Endodermal cell (in vitro differentiated cells): ENCODE measurements around the gene TUBA4B. TPM values are rescaled to one million over a fixed set of nuclear protein-coding genes. Genes with fewer than 3 reads are reported as not detected.
"Not testable (repeated sequence)": the region's sequence is repeated elsewhere in the genome, so short reads cannot be mapped to it uniquely, and the experiment has no call there.

ENCODE experiments used
- DNase-seq: peaks from one replicate; pipeline ENCODE4 v3.0.0-alpha.2; 2017
- H3K27ac ChIP-seq: 2 replicates; pipeline ENCODE4 v1.5.1; 2013; ENCODE audit warnings: mild to moderate bottlenecking, low read depth, low read length, moderate library complexity
- H3K27me3 ChIP-seq: 2 replicates; pipeline ENCODE4 v1.6.1; 2013; ENCODE audit warnings: mild to moderate bottlenecking, low read length, moderate library complexity; ENCODE audit not compliant: insufficient read depth, control insufficient read depth, poor library complexity, severe bottlenecking
- H3K36me3 ChIP-seq: 2 replicates; pipeline ENCODE4 v1.7.0; 2013; ENCODE audit warnings: mild to moderate bottlenecking, low read length, moderate library complexity; ENCODE audit not compliant: control insufficient read depth, insufficient read depth
- H3K4me1 ChIP-seq: one replicate; pipeline ENCODE4 v1.7.0; 2013; ENCODE audit warnings: low read length; ENCODE audit not compliant: control insufficient read depth, insufficient read depth
- H3K4me3 ChIP-seq: 2 replicates; pipeline ENCODE4 v1.5.1; 2013; ENCODE audit warnings: mild to moderate bottlenecking, low read length, moderate library complexity
- H3K9ac ChIP-seq: 2 replicates; pipeline ENCODE4 v1.6.1; 2013; ENCODE audit warnings: mild to moderate bottlenecking, low read length, moderate library complexity; ENCODE audit not compliant: poor library complexity, severe bottlenecking; ENCODE audit errors: extremely low read depth
- H3K9me3 ChIP-seq: 2 replicates; pipeline ENCODE4 v1.6.1; 2013; ENCODE audit warnings: mild to moderate bottlenecking, low read length, moderate library complexity; ENCODE audit not compliant: control insufficient read depth
- H3K27ac Mint-ChIP-seq: 2 replicates; pipeline ENCODE4 v1.8.0; 2020; ENCODE audit warnings: mixed read lengths
- H3K27me3 Mint-ChIP-seq: 2 replicates; pipeline ENCODE4 v1.8.0; 2021; ENCODE audit warnings: mild to moderate bottlenecking, mixed read lengths; ENCODE audit not compliant: insufficient read depth
- H3K36me3 Mint-ChIP-seq: 2 replicates; pipeline ENCODE4 v1.8.0; 2020; ENCODE audit warnings: low read depth, mixed read lengths
- H3K4me1 Mint-ChIP-seq: 2 replicates; pipeline ENCODE4 v1.8.0; 2020; ENCODE audit warnings: mixed read lengths
- H3K4me3 Mint-ChIP-seq: 2 replicates; pipeline ENCODE4 v1.8.0; 2020; ENCODE audit warnings: mild to moderate bottlenecking, moderate library complexity, mixed read lengths
- H3K9me3 Mint-ChIP-seq: 2 replicates; pipeline ENCODE4 v1.8.0; 2020; ENCODE audit warnings: mild to moderate bottlenecking, mixed read lengths
- WGBS, 2 experiments: methylation state at CpG; one replicate each; pipeline versions ENCODE4 v1.1.5 to v1.1.7; 2013; ENCODE audit warnings: missing lambda C conversion rate in 2 of 2, mixed read lengths in 1 of 2; ENCODE audit not compliant: insufficient coverage in 1 of 2, insufficient read length in 1 of 2; 5-methylcytosine and 5-hydroxymethylcytosine counted together
- total RNA-seq, 2 donors: library from RNA; stranded (reverse); fragmentation: NEBNext Ultra II Directional in 1 of 2; extraction: Animal tissue kit (Norgen Biotek cat#: 25700) in 1 of 2; gene quantifications; 2 replicates in 1 of 2; 3 replicates in 1 of 2; pipeline ENCODE4 v1.2.1, GENCODE V29; 2021
- TF ChIP-seq, protein P1 (sequence below): fragments of 200-600 bp; sonication (generic); conservative IDR thresholded peaks from 2 replicates; pipeline ENCODE4 v1.5.0; 2021; ENCODE audit warnings: antibody characterized with exemption, mild to moderate bottlenecking

Gene TUBA4B
- total RNA-seq, 2 donors from 2014 or later, result not detected

DNA sequence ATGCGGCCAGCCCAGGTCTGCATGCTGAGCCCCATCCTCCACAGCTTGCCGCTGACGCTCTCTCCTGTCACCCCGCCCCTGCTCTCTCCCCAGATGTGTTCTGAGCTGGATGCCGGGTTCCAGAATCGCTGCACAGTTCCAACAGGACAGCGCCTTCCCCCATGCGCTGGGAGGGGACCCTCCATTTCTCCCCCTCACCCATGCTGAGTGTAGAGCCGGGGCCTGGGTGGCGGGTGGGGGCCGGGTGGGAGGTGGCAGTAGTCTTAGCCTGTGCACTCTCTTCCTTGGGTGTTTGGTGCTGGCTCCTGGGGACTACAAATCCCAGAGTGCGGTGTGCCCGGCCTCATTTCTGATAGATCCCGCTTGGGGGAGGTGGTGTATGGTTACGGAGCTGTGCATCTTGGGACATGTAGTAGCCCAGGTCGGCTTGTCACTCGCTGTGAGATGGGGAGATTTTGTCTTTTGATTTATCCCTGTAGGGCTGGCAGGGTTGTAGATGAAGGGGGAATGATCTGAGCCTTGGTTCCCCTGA, 32.9 kb downstream of the TUBA4B start:
- Histone ChIP-seq H3K27me3 (no peaks in the 10 kb centered on the region), H3K4me3 (no peak overlapping the region), H3K9me3 (no peaks in the 10 kb centered on the region), H3K9ac (no peak overlapping the region), H3K4me1 (peaks cover 1% of the 10 kb centered on the region), H3K27ac (no peak overlapping the region), H3K36me3 (peaks cover 33% of the 10 kb centered on the region)
- peak overlapping the region; percentile 70 for H3K27ac Mint-ChIP-seq
- peaks cover 7% of the 10 kb centered on the region for H3K27me3 Mint-ChIP-seq
- peaks cover 9% of the 10 kb centered on the region for H3K4me1 Mint-ChIP-seq
- TF ChIP-seq, protein P1, sequence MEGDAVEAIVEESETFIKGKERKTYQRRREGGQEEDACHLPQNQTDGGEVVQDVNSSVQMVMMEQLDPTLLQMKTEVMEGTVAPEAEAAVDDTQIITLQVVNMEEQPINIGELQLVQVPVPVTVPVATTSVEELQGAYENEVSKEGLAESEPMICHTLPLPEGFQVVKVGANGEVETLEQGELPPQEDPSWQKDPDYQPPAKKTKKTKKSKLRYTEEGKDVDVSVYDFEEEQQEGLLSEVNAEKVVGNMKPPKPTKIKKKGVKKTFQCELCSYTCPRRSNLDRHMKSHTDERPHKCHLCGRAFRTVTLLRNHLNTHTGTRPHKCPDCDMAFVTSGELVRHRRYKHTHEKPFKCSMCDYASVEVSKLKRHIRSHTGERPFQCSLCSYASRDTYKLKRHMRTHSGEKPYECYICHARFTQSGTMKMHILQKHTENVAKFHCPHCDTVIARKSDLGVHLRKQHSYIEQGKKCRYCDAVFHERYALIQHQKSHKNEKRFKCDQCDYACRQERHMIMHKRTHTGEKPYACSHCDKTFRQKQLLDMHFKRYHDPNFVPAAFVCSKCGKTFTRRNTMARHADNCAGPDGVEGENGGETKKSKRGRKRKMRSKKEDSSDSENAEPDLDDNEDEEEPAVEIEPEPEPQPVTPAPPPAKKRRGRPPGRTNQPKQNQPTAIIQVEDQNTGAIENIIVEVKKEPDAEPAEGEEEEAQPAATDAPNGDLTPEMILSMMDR, result no peak
- no peak overlapping the region for H3K4me3 Mint-ChIP-seq
- WGBS, 2 experiments, result 74 to 78% methylated on average over 5 to 17 of the region's 17 CpGs
- peak; percentile 91 for DNase-seq
- H3K36me3 Mint-ChIP-seq, result peaks cover 25% of the 10 kb centered on the region
- no peaks in the 10 kb centered on the region for H3K9me3 Mint-ChIP-seq

DNA sequence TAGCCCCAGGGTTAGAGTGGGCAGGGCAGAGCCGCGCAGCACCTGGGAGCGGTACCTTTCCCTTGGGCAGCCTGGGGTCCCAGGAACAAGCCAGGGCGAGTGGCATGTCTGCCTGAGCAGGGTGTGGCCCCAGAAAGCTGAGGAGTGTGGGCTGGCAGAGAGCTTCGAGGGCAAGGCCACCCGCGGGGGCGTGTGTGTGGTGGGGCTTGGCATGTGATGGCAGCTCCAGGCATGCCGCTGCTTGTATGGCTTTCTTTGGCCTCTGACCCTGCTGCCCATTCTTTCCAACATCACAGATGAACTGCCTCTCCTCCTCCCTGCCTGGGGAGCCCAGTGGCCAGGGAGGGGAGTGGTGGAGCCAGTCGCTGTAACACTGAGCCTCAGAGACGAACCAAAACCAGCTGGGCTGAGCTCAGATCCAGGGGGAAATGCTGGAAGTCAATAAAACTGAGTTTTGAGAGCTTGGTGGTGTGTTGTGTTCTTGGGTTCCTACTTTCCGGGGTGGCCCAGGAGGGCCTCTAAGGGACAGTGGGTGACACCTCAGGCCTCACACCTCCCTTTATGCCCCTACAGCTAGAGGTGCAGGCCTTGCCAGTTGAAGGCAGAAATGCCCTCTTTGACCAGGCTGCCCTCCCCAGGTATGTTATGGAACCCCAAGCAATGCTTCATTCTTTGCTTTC, 33.5 kb downstream of the TUBA4B start:
- H3K9me3 ChIP-seq, result no peaks in the 10 kb centered on the region
- no peak for DNase-seq
- no peaks in the 10 kb centered on the region for H3K27me3 ChIP-seq
- Mint-ChIP-seq H3K4me3 (no peak overlapping the region), H3K27ac (peak overlapping the region; percentile 70), H3K9me3 (no peaks in the 10 kb centered on the region), H3K4me1 (peaks cover 3% of the 10 kb centered on the region), H3K27me3 (peaks cover 13% of the 10 kb centered on the region), H3K36me3 (peaks cover 18% of the 10 kb centered on the region)
- TF ChIP-seq, protein P1, result no peak
- 83 to 96% methylated on average over 1 to 12 of the region's 12 CpGs for WGBS, 2 experiments
- no peak overlapping the region for H3K27ac ChIP-seq
- H3K4me1 ChIP-seq, result no peaks in the 10 kb centered on the region
- peaks cover 30% of the 10 kb centered on the region for H3K36me3 ChIP-seq
- H3K9ac ChIP-seq, result no peak overlapping the region
- H3K4me3 ChIP-seq, result no peak overlapping the region

DNA sequence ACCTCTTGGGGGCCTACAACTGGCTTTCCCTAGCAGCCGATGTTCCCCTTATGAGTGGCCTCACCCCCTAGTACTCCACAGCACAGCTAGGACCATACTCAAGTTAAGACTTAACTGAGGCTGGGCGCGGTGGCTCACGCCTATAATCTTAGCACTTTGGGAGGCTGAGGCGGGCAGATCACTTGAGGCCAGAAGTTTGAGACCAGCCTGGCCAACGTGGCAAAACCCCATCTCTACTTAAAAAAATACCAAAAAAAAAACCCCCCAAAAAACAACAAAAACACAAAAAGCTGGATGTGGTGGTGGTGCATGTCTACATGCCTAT, 34.0 kb downstream of the TUBA4B start:
- H3K27ac ChIP-seq, H3K4me3 Mint-ChIP-seq, H3K4me3 ChIP-seq, H3K4me1 Mint-ChIP-seq, H3K27ac Mint-ChIP-seq, H3K9me3 Mint-ChIP-seq, H3K27me3 ChIP-seq, H3K9me3 ChIP-seq, H3K9ac ChIP-seq, DNase-seq, H3K4me1 ChIP-seq: not testable (repeated sequence)
- H3K36me3 ChIP-seq, result peaks cover 26% of the 10 kb centered on the region
- Mint-ChIP-seq H3K27me3 (peaks cover 15% of the 10 kb centered on the region), H3K36me3 (peaks cover 17% of the 10 kb centered on the region)
- WGBS, 2 experiments, result 94 to 100% methylated on average over 1 to 6 of the region's 6 CpGs
